ENCODE measurements around the gene CYP2C9. TPM values are rescaled to one million over a fixed set of nuclear protein-coding genes. Genes with fewer than 3 reads are reported as not detected.

Gene CYP2C9
- polyA plus RNA-seq, 1 donor from 2014 or later: not detected

DNA sequence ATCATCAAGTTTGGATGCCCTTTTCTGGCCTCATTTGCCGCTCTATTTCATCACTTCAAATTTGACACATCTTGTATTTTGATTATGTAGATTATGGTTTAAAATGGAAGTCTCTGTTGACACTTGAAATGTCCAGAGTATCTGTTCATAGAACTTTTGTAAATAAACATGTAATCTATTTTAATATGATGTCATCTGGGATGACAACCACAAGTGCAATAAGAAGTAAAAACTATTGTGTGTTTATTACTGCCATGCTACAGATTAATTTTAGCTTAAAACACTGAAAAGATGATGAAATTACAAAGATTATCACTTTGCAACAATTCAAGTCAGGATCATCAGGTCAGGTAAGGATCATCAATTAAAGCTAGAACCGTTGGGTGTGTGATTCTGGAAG lies 100.8 kb downstream of the CYP2C9 start:
- H3K27ac ChIP-seq (ENCODE audit: low read length): no peak overlapping the region
- H3K9me2 ChIP-seq (ENCODE audit: insufficient read depth, low read length): no peaks in the 10 kb centered on the region
- H3K4me2 ChIP-seq (ENCODE audit: low read length): no peak overlapping the region
- H3K4me3 ChIP-seq (ENCODE audit: low read length): no peak overlapping the region
- no peaks in the 10 kb centered on the region for H3F3A ChIP-seq (ENCODE audit: insufficient read depth, low read length, poor library complexity, severe bottlenecking)
- no peaks in the 10 kb centered on the region for H3K79me2 ChIP-seq (replicated peaks; ENCODE audit: insufficient read depth, low read length)
- H2AFZ ChIP-seq (ENCODE audit: low read depth, low read length): no peak overlapping the region
- H3K9me3 ChIP-seq (ENCODE audit: low read length): no peaks in the 10 kb centered on the region
- no peaks in the 10 kb centered on the region for H3K27me3 ChIP-seq (ENCODE audit: insufficient read depth, low read depth, low read length)
- no peaks in the 10 kb centered on the region for H3K36me3 ChIP-seq (ENCODE audit: insufficient read depth, low read length)
- no peak overlapping the region for H3K9ac ChIP-seq (ENCODE audit: low read length)
- H4K20me1 ChIP-seq (ENCODE audit: insufficient read depth): no peaks in the 10 kb centered on the region
- TF ChIP-seq SMC3 (conservative IDR thresholded peaks at IDR 0.05; ENCODE audit: poor library complexity) (no peak), EZH2 (IDR thresholded peaks at IDR 0.05; ENCODE audit: borderline replicate concordance, insufficient read depth, low read length, poor library complexity, severe bottlenecking) (no peak), MXI1 (conservative IDR thresholded peaks at IDR 0.05; ENCODE audit: poor library complexity, severe bottlenecking) (no peak), TAF1 (IDR thresholded peaks at IDR 0.05; ENCODE audit: low read depth) (no peak), POLR2AphosphoS5 (IDR thresholded peaks at IDR 0.05) (no peak), RAD21 (conservative IDR thresholded peaks at IDR 0.05) (no peak), EP300 (conservative IDR thresholded peaks at IDR 0.05; ENCODE audit: poor library complexity, severe bottlenecking) (no peak)
- TF ChIP-seq, protein P1, sequence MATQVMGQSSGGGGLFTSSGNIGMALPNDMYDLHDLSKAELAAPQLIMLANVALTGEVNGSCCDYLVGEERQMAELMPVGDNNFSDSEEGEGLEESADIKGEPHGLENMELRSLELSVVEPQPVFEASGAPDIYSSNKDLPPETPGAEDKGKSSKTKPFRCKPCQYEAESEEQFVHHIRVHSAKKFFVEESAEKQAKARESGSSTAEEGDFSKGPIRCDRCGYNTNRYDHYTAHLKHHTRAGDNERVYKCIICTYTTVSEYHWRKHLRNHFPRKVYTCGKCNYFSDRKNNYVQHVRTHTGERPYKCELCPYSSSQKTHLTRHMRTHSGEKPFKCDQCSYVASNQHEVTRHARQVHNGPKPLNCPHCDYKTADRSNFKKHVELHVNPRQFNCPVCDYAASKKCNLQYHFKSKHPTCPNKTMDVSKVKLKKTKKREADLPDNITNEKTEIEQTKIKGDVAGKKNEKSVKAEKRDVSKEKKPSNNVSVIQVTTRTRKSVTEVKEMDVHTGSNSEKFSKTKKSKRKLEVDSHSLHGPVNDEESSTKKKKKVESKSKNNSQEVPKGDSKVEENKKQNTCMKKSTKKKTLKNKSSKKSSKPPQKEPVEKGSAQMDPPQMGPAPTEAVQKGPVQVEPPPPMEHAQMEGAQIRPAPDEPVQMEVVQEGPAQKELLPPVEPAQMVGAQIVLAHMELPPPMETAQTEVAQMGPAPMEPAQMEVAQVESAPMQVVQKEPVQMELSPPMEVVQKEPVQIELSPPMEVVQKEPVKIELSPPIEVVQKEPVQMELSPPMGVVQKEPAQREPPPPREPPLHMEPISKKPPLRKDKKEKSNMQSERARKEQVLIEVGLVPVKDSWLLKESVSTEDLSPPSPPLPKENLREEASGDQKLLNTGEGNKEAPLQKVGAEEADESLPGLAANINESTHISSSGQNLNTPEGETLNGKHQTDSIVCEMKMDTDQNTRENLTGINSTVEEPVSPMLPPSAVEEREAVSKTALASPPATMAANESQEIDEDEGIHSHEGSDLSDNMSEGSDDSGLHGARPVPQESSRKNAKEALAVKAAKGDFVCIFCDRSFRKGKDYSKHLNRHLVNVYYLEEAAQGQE (IDR thresholded peaks at IDR 0.05; ENCODE audit: borderline replicate concordance): no peak
- TF ChIP-seq, protein P2, sequence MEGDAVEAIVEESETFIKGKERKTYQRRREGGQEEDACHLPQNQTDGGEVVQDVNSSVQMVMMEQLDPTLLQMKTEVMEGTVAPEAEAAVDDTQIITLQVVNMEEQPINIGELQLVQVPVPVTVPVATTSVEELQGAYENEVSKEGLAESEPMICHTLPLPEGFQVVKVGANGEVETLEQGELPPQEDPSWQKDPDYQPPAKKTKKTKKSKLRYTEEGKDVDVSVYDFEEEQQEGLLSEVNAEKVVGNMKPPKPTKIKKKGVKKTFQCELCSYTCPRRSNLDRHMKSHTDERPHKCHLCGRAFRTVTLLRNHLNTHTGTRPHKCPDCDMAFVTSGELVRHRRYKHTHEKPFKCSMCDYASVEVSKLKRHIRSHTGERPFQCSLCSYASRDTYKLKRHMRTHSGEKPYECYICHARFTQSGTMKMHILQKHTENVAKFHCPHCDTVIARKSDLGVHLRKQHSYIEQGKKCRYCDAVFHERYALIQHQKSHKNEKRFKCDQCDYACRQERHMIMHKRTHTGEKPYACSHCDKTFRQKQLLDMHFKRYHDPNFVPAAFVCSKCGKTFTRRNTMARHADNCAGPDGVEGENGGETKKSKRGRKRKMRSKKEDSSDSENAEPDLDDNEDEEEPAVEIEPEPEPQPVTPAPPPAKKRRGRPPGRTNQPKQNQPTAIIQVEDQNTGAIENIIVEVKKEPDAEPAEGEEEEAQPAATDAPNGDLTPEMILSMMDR (IDR thresholded peaks at IDR 0.05; ENCODE audit: poor library complexity, severe bottlenecking): no peak

Small RNA genes lying within 50 kb of the gene (small RNA-seq; reads per million reads assigned to genes)
- gene CYP2C60P: 0 reads per million in 3 experiments

Other genes starting within 250 kb of the CYP2C9 start
- 0.16 TPM in 1 of 2 replicates, not detected in the other for gene CYP2C19, start 176.0 kb upstream of the CYP2C9 start, polyA plus RNA-seq
- 5.1 TPM in 2 replicates for gene CYP2C8, start 130.8 kb downstream of the CYP2C9 start, polyA plus RNA-seq

Data from neural cell (in vitro differentiated cells).